ENCODE data around the gene HYAL4.

Gene HYAL4

DNA sequence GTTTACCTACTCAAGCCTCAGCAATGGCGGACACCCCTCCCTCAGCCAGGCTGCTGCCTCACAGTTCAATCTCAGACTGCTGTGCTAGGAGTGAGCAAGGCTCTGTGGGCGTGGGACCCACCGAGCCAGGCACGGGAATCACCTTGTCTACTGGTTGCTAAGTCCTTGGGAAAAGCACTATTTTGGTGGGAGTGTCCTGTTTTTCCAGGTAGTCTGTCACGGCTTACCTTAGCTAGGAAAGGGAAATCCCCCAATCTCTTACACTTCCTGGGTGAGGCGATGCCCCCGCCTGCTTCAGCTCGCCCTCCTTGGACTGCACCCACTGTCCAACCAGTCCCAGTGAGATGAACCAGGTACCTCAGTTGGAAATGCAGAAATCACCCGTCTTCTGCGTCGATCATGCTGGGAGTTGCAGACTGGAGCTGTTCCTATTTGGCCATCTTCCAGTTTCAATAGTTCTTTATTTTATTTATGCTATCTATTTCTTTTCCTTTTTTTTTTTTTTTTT lies at the start of gene HYAL4:
Gene HYAL4 (plus strand): TSS at position 458 of the 508 bp plus-strand sequence. CDS start 23,105 bp downstream, outside the sequence.
- no peak within 1 kb of the TSS for H3K27ac ChIP-seq (ENCODE audit: low read length)
- H3K4me1 ChIP-seq (ENCODE audit: insufficient read depth, low read length) = no peaks in the 10 kb centered on the region
- H3K9ac ChIP-seq (ENCODE audit: low read depth, low read length) = no peak within 1 kb of the TSS
- H3K4me3 ChIP-seq (ENCODE audit: low read length) = no peak within 1 kb of the TSS
- H3K36me3 ChIP-seq (ENCODE audit: insufficient read depth, low read depth, low read length) = no peaks in the 10 kb centered on the region
- no peaks in the 10 kb centered on the region for H3K9me3 ChIP-seq (ENCODE audit: insufficient read depth, low read depth, low read length)
- H3K27me3 ChIP-seq (ENCODE audit: insufficient read depth, low read length) = no peaks in the 10 kb centered on the region

DNA sequence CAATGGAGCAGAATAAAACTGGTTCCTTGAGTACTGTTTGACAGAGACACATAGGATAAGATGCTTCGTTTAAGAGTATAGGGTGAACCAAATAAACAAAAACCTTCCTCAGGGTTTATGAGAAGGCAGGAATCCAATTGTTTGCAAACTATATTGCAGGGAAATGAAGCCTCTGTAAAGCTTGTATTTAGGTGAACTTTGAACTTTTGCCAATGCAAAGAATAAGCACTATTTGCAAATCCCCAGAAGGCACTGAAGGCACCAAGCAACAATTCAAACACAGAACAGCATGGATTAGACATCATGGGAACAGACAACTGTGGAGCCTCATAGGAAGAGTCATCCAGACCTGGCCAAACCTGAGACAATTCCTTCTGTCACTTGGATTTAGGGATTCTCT lies 49.1 kb upstream of the HYAL4 start:
- H3K9me3 ChIP-seq (ENCODE audit: insufficient read depth, low read depth, low read length) = peaks cover 10% of the 10 kb centered on the region; the same call in 1 of the 2 replicates
- no peak overlapping the region for H3K27ac ChIP-seq (ENCODE audit: low read length)
- no peak overlapping the region for H3K4me3 ChIP-seq (ENCODE audit: low read length)
- no peak overlapping the region for H3K9ac ChIP-seq (ENCODE audit: low read depth, low read length)
- H3K27me3 ChIP-seq (ENCODE audit: insufficient read depth, low read length) = no peaks in the 10 kb centered on the region
- no peaks in the 10 kb centered on the region; the same call in 1 of the 2 replicates for H3K36me3 ChIP-seq (ENCODE audit: insufficient read depth, low read depth, low read length)
- H3K4me1 ChIP-seq (ENCODE audit: insufficient read depth, low read length) = peaks cover 11% of the 10 kb centered on the region

DNA sequence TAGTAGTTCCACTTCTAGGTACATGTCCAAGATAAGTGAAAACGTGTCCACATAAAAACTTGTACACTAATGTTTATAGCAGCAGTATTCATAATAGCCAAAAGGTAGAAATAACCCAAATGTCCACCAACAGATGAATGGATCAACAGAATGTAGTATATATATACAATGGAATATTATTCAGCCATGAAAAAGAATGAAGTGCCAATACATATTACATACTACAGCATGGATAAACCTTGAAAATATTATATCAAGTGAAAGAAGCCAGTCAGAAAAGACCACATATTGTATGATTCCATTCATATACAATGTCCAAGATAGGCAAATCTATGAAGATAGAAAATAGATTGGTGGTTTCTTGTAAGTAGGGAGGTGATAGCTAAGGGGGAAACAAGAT lies 48.4 kb upstream of the HYAL4 start:
- Histone ChIP-seq H3K9me3 (ENCODE audit: insufficient read depth, low read depth, low read length) (peaks cover 10% of the 10 kb centered on the region; the same call in 1 of the 2 replicates), H3K4me3 (ENCODE audit: low read length) (no peak overlapping the region), H3K27ac (ENCODE audit: low read length) (no peak overlapping the region), H3K4me1 (ENCODE audit: insufficient read depth, low read length) (peaks cover 11% of the 10 kb centered on the region), H3K27me3 (ENCODE audit: insufficient read depth, low read length) (no peaks in the 10 kb centered on the region), H3K36me3 (ENCODE audit: insufficient read depth, low read depth, low read length) (no peaks in the 10 kb centered on the region; the same call in 1 of the 2 replicates), H3K9ac (ENCODE audit: low read depth, low read length) (no peak overlapping the region)

DNA sequence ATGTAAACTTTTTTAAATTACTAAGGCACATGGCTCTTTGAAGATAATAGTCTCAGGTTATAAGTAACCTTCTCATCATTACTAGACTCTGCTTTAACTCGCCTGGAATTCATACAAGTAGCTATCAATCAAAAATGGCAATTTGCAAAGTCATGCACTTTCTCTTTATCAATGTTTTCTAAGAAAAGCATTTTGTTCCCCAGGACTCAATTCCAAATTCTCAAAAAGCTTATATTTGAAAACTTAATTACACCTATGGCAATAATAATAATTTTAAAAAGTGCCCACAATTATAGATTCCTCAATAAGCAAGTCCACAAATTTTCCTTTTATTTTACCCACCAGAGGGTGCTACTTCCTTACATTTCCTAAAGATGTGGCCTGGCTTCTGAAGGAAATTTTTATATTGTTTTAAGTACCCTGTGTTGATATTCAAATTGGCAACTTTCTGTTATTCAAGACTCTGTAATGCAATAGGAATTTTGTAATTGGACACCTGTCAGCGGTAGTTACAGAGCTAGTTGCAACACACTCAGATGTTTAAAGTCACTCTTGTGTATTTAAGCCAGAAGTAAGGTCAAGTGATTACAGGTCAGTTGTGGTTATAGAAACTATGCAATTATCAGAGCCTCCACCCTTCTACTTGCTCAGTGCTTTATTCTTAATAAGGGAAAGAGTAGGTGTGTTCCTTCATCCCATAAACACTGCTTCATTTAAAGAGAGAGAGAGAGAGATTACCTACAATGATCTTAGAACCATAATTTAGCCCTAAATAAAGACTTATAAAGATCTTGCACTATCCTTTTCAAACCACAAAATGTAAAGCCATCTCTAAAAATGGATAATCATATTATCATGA lies 47.1 kb upstream of the HYAL4 start:
- Histone ChIP-seq H3K9ac (ENCODE audit: low read depth, low read length) (no peak overlapping the region; the same call in 1 of the 2 replicates), H3K27ac (ENCODE audit: low read length) (no peak overlapping the region), H3K4me1 (ENCODE audit: insufficient read depth, low read length) (peaks cover 11% of the 10 kb centered on the region), H3K27me3 (ENCODE audit: insufficient read depth, low read length) (no peaks in the 10 kb centered on the region), H3K9me3 (ENCODE audit: insufficient read depth, low read depth, low read length) (peaks cover 10% of the 10 kb centered on the region; the same call in 1 of the 2 replicates), H3K36me3 (ENCODE audit: insufficient read depth, low read depth, low read length) (no peaks in the 10 kb centered on the region; the same call in 1 of the 2 replicates), H3K4me3 (ENCODE audit: low read length) (no peak overlapping the region; the same call in 1 of the 2 replicates)

- Histone ChIP-seq H3K4me3 (ENCODE audit: low read length) (no peak overlapping the region), H3K27ac (ENCODE audit: low read length) (no peak overlapping the region)
Measured at GRCh38 chr7:123798532-123799188, 46.3 kb upstream of the HYAL4 start.

DNA sequence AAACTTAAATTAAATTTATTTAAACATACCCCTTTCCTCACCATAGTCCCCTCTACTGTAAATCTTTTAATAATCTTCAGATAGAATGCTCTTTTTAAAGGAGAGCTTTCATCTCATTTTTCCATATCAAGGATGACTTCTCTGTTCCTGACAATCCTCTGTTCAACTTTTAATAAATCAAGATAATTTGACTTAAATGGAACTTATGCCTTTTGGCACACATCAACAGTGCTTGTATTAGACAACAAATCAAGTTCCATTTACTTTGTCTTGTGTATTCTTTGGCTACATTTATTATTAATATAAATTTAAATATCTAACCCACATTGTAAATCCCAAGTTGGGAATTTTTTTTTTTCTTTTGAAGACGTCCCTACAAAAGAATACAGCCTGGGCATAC lies 42.7 kb upstream of the HYAL4 start:
- Histone ChIP-seq H3K9ac (ENCODE audit: low read depth, low read length) (no peak overlapping the region), H3K9me3 (ENCODE audit: insufficient read depth, low read depth, low read length) (no peaks in the 10 kb centered on the region), H3K4me1 (ENCODE audit: insufficient read depth, low read length) (peaks cover 11% of the 10 kb centered on the region), H3K4me3 (ENCODE audit: low read length) (no peak overlapping the region), H3K27ac (ENCODE audit: low read length) (no peak overlapping the region), H3K36me3 (ENCODE audit: insufficient read depth, low read depth, low read length) (no peaks in the 10 kb centered on the region), H3K27me3 (ENCODE audit: insufficient read depth, low read length) (no peaks in the 10 kb centered on the region)

More at GRCh38 chr7:123798532-123799188, 46.3 kb upstream of the HYAL4 start:
- Histone ChIP-seq H3K27me3 (ENCODE audit: insufficient read depth, low read length) (no peaks in the 10 kb centered on the region), H3K9me3 (ENCODE audit: insufficient read depth, low read depth, low read length) (peaks cover 10% of the 10 kb centered on the region; the same call in 1 of the 2 replicates), H3K4me1 (ENCODE audit: insufficient read depth, low read length) (peaks cover 11% of the 10 kb centered on the region), H3K9ac (ENCODE audit: low read depth, low read length) (no peak overlapping the region), H3K36me3 (ENCODE audit: insufficient read depth, low read depth, low read length) (no peaks in the 10 kb centered on the region; the same call in 1 of the 2 replicates)

DNA sequence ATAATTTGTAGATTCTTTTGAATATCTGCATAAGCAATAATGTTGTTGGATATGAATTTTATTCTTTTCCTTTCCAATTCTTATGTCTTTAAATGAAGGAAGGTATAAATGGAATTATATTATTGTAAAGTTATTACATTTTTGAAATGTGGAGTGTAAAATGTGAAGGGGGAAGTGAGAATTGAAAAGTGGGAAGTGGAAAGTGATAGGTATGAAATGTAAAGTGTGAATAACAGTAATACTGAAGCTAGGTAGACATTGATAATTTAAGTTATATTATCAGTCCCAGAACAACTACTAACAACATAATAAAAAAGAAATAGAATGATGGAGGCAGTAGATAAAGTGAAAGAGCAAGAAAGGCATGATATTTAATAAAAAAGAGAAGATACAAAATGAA lies 39.7 kb upstream of the HYAL4 start:
- H3K27ac ChIP-seq (ENCODE audit: low read length) = no peak overlapping the region
- no peaks in the 10 kb centered on the region for H3K9me3 ChIP-seq (ENCODE audit: insufficient read depth, low read depth, low read length)
- H3K36me3 ChIP-seq (ENCODE audit: insufficient read depth, low read depth, low read length) = no peaks in the 10 kb centered on the region
- H3K27me3 ChIP-seq (ENCODE audit: insufficient read depth, low read length) = no peaks in the 10 kb centered on the region
- no peak overlapping the region for H3K4me3 ChIP-seq (ENCODE audit: low read length)
- no peaks in the 10 kb centered on the region for H3K4me1 ChIP-seq (ENCODE audit: insufficient read depth, low read length)
- H3K9ac ChIP-seq (ENCODE audit: low read depth, low read length) = no peak overlapping the region

- H3K4me1 ChIP-seq (ENCODE audit: insufficient read depth, low read length) = no peaks in the 10 kb centered on the region
- no peaks in the 10 kb centered on the region for H3K27me3 ChIP-seq (ENCODE audit: insufficient read depth, low read length)
- no peak overlapping the region for H3K4me3 ChIP-seq (ENCODE audit: low read length)
- H3K36me3 ChIP-seq (ENCODE audit: insufficient read depth, low read depth, low read length) = no peaks in the 10 kb centered on the region
- H3K9me3 ChIP-seq (ENCODE audit: insufficient read depth, low read depth, low read length) = no peaks in the 10 kb centered on the region
- H3K9ac ChIP-seq (ENCODE audit: low read depth, low read length) = no peak overlapping the region
- no peak overlapping the region for H3K27ac ChIP-seq (ENCODE audit: low read length)
Measured at GRCh38 chr7:123809471-123809870, 35.5 kb upstream of the HYAL4 start.

GRCh38 chr7:123811056-123811455 lies 33.9 kb upstream of the HYAL4 start:
- no peak overlapping the region for H3K27ac ChIP-seq (ENCODE audit: low read length)
- no peaks in the 10 kb centered on the region for H3K4me1 ChIP-seq (ENCODE audit: insufficient read depth, low read length)
- H3K9ac ChIP-seq (ENCODE audit: low read depth, low read length) = no peak overlapping the region
- H3K36me3 ChIP-seq (ENCODE audit: insufficient read depth, low read depth, low read length) = no peaks in the 10 kb centered on the region
- H3K27me3 ChIP-seq (ENCODE audit: insufficient read depth, low read length) = no peaks in the 10 kb centered on the region
- H3K4me3 ChIP-seq (ENCODE audit: low read length) = no peak overlapping the region
- no peaks in the 10 kb centered on the region for H3K9me3 ChIP-seq (ENCODE audit: insufficient read depth, low read depth, low read length)

DNA sequence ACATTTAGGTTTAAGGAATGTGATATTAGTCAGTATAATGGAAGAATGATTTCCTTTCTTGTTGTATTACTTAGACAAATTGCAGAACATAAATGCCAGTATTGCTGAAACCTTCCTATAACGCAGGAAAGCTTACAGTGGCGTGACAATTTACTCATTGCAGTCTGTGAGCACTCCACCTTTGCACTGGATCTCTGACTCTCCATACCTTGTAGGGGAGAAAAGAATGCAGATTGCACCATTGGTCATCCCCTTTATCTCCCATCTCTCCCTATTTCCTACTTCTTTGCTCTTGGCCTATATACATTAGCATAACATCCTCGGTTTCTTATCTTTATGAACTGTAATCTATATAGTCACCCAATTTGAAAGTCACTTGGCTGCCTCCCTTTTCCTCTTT lies 28.1 kb upstream of the HYAL4 start:
- Histone ChIP-seq H3K9me3 (ENCODE audit: insufficient read depth, low read depth, low read length) (no peaks in the 10 kb centered on the region), H3K27ac (ENCODE audit: low read length) (no peak overlapping the region), H3K36me3 (ENCODE audit: insufficient read depth, low read depth, low read length) (no peaks in the 10 kb centered on the region), H3K4me3 (ENCODE audit: low read length) (no peak overlapping the region), H3K27me3 (ENCODE audit: insufficient read depth, low read length) (no peaks in the 10 kb centered on the region), H3K9ac (ENCODE audit: low read depth, low read length) (no peak overlapping the region), H3K4me1 (ENCODE audit: insufficient read depth, low read length) (no peaks in the 10 kb centered on the region)

- Histone ChIP-seq H3K27ac (ENCODE audit: low read length) (no peak overlapping the region), H3K36me3 (ENCODE audit: insufficient read depth, low read depth, low read length) (no peaks in the 10 kb centered on the region), H3K27me3 (ENCODE audit: insufficient read depth, low read length) (no peaks in the 10 kb centered on the region), H3K9ac (ENCODE audit: low read depth, low read length) (no peak overlapping the region), H3K4me3 (ENCODE audit: low read length) (no peak overlapping the region), H3K9me3 (ENCODE audit: insufficient read depth, low read depth, low read length) (no peaks in the 10 kb centered on the region), H3K4me1 (ENCODE audit: insufficient read depth, low read length) (no peaks in the 10 kb centered on the region)
Measured at GRCh38 chr7:123819001-123819400, 26.0 kb upstream of the HYAL4 start.
